CD14-positive monocyte (primary cell): ENCODE measurements around the gene TRHDE. TPM values are rescaled to one million over a fixed set of nuclear protein-coding genes. Genes with fewer than 3 reads are reported as not detected.

Source experiments
- DNase-seq, 3 donors: peaks; one replicate each; pipeline ENCODE4 v3.0.0-alpha.2; 2011 to 2022
- H2AFZ ChIP-seq: 2 replicates; pipeline ENCODE4 v1.6.0; 2012; ENCODE audit warnings: mild to moderate bottlenecking, low read depth, low read length, inconsistent platforms; ENCODE audit not compliant: insufficient read depth, poor library complexity, severe bottlenecking
- H3K27ac ChIP-seq, 2 donors: 1 replicate in 1 of 2; 2 replicates in 1 of 2; pipeline ENCODE4 v1.5.1; 2012 to 2013; ENCODE audit warnings: low read length in 2 of 2, control low read depth in 1 of 2, inconsistent platforms in 1 of 2, low read depth in 1 of 2, mild to moderate bottlenecking in 1 of 2
- H3K27me3 ChIP-seq, 2 donors: one replicate each; pipeline versions ENCODE4 v1.6.0 to v1.6.1; 2011 to 2013; ENCODE audit warnings: low read length in 2 of 2; ENCODE audit not compliant: control insufficient read depth in 2 of 2, insufficient read depth in 2 of 2
- H3K36me3 ChIP-seq, 2 donors: replicated peaks in 1 of 2; 1 replicate in 1 of 2; 2 replicates in 1 of 2; pipeline versions ENCODE4 v1.5.1 to v1.6.1; 2012 to 2013; ENCODE audit warnings: low read length in 2 of 2, control low read depth in 1 of 2, inconsistent platforms in 1 of 2, mild to moderate bottlenecking in 1 of 2; ENCODE audit not compliant: insufficient read depth in 2 of 2, control insufficient read depth in 1 of 2
- H3K4me1 ChIP-seq, 2 donors: 1 replicate in 1 of 2; 2 replicates in 1 of 2; pipeline versions ENCODE4 v1.5.1 to v1.6.1; 2012 to 2013; ENCODE audit warnings: low read length in 2 of 2, control low read depth in 1 of 2, inconsistent platforms in 1 of 2, mild to moderate bottlenecking in 1 of 2, moderate library complexity in 1 of 2; ENCODE audit not compliant: insufficient read depth in 2 of 2, control insufficient read depth in 1 of 2
- H3K4me2 ChIP-seq: replicated peaks from 2 replicates; pipeline ENCODE3; 2012; ENCODE audit warnings: low read length, moderate library complexity, mild to moderate bottlenecking; ENCODE audit not compliant: poor library complexity, severe bottlenecking; ENCODE audit errors: extremely low read depth
- H3K4me3 ChIP-seq, 3 experiments: fragments of 200-600 bp in 1 of 3; sonication (generic) in 1 of 3; replicated peaks in 1 of 3; 1 replicate in 2 of 3; 2 replicates in 1 of 3; pipeline ENCODE4 v1.5.1; 2011 to 2013; ENCODE audit warnings: low read length in 3 of 3, mild to moderate bottlenecking in 3 of 3, control low read depth in 2 of 3, low read depth in 2 of 3, inconsistent platforms in 1 of 3, moderate library complexity in 1 of 3
- H3K79me2 ChIP-seq: 2 replicates; pipeline ENCODE4 v1.6.0; 2012; ENCODE audit warnings: mild to moderate bottlenecking, control low read depth, inconsistent platforms, low read length, moderate library complexity; ENCODE audit not compliant: insufficient read depth
- H3K9ac ChIP-seq: 2 replicates; pipeline ENCODE4 v1.6.0; 2017; ENCODE audit warnings: low read length, mild to moderate bottlenecking; ENCODE audit not compliant: insufficient read depth, poor library complexity, severe bottlenecking
- H3K9me3 ChIP-seq, 2 donors: replicated peaks in 1 of 2; 1 replicate in 1 of 2; 2 replicates in 1 of 2; pipeline versions ENCODE4 v1.5.1 to v1.6.1; 2012 to 2013; ENCODE audit warnings: low read length in 2 of 2, control low read depth in 1 of 2; ENCODE audit not compliant: control insufficient read depth in 1 of 2, insufficient read depth in 1 of 2
- H4K20me1 ChIP-seq: 2 replicates; pipeline ENCODE4 v1.6.0; 2012; ENCODE audit warnings: mild to moderate bottlenecking, low read length, control low read depth, moderate library complexity; ENCODE audit not compliant: insufficient read depth
- H3K27ac Mint-ChIP-seq, 7 donors: one replicate each; pipeline ENCODE4 v1.8.0; 2020; ENCODE audit warnings: mild to moderate bottlenecking in 7 of 7, mixed read lengths in 7 of 7, moderate library complexity in 6 of 7, inconsistent platforms in 2 of 7
- H3K27me3 Mint-ChIP-seq, 3 donors: one replicate each; pipeline ENCODE4 v1.8.0; 2021 to 2022; ENCODE audit warnings: low read depth in 3 of 3, mild to moderate bottlenecking in 3 of 3, mixed read lengths in 3 of 3, moderate library complexity in 3 of 3, inconsistent platforms in 1 of 3
- H3K36me3 Mint-ChIP-seq, 2 donors: one replicate each; pipeline ENCODE4 v1.8.0; 2020; ENCODE audit warnings: mixed read lengths in 2 of 2, inconsistent platforms in 1 of 2, mild to moderate bottlenecking in 1 of 2
- H3K4me1 Mint-ChIP-seq: one replicate; pipeline ENCODE4 v1.8.0; 2020; ENCODE audit warnings: mild to moderate bottlenecking, mixed read lengths
- H3K4me3 Mint-ChIP-seq, 2 donors: one replicate each; pipeline ENCODE4 v1.8.0; 2020; ENCODE audit warnings: mild to moderate bottlenecking in 2 of 2, mixed read lengths in 2 of 2, moderate library complexity in 1 of 2
- H3K9me3 Mint-ChIP-seq, 7 donors: one replicate each; pipeline ENCODE4 v1.8.0; 2020 to 2022; ENCODE audit warnings: mixed read lengths in 7 of 7, mild to moderate bottlenecking in 6 of 7, moderate library complexity in 6 of 7, inconsistent platforms in 2 of 7
- WGBS: methylation state at CpG from one replicate; pipeline ENCODE4 v1.1.5; 2013; ENCODE audit warnings: missing lambda C conversion rate; ENCODE audit not compliant: insufficient coverage; 5-methylcytosine and 5-hydroxymethylcytosine counted together
- intact Hi-C, 2 donors: fragments of 100-400 bp; cut with micrococcal nuclease; formaldehyde crosslinking; loops; one replicate each; pipeline versions ENCODE4 v1.15.0 to v1.15.1; 2023
- polyA plus RNA-seq, 3 donors: library from polyadenylated mRNA; depleted of rRNA in 1 of 3; unstranded in 2 of 3; stranded (reverse) in 1 of 3; fragments of 300-500 nt in 2 of 3; fragments of >200 nt in 1 of 3; fragmentation: Illumina TruSeq in 2 of 3; gene quantifications; 1 replicate in 2 of 3; 2 replicates in 1 of 3; pipeline ENCODE4 v1.2.3, GENCODE V29; 2012 to 2021
- TF ChIP-seq, protein P1 (sequence below): fragments of 200-600 bp; IDR thresholded peaks from one replicate; pipeline ENCODE4 v1.8.0; 2022; ENCODE audit warnings: antibody characterized with exemption, mild to moderate bottlenecking

The TRHDE gene
- polyA plus RNA-seq, 3 donors = not detected

GRCh38 chr12:72493407-72493806 is 221.2 kb downstream of the TRHDE start:
- DNase-seq = no peak
- Histone ChIP-seq H3K4me1 (no peaks in the 10 kb centered on the region), H3K9ac (no peak overlapping the region), H2AFZ (no peak overlapping the region), H3K36me3 (no peaks in the 10 kb centered on the region), H3K27ac (no peak overlapping the region), H3K9me3 (no peaks in the 10 kb centered on the region), H3K27me3 (no peaks in the 10 kb centered on the region), H3K4me3 (no peak overlapping the region), H4K20me1 (no peaks in the 10 kb centered on the region), H3K4me2 (no peak overlapping the region), H3K79me2 (no peaks in the 10 kb centered on the region)
- Mint-ChIP-seq H3K4me1 (no peaks in the 10 kb centered on the region), H3K4me3 (no peak overlapping the region), H3K27ac (no peak overlapping the region), H3K36me3 (no peaks in the 10 kb centered on the region), H3K9me3 (peaks cover 0 to 4% (median 3%) of the 10 kb centered on the region in 7 donors), H3K27me3 (no peaks in the 10 kb centered on the region)
- TF ChIP-seq, protein P1, sequence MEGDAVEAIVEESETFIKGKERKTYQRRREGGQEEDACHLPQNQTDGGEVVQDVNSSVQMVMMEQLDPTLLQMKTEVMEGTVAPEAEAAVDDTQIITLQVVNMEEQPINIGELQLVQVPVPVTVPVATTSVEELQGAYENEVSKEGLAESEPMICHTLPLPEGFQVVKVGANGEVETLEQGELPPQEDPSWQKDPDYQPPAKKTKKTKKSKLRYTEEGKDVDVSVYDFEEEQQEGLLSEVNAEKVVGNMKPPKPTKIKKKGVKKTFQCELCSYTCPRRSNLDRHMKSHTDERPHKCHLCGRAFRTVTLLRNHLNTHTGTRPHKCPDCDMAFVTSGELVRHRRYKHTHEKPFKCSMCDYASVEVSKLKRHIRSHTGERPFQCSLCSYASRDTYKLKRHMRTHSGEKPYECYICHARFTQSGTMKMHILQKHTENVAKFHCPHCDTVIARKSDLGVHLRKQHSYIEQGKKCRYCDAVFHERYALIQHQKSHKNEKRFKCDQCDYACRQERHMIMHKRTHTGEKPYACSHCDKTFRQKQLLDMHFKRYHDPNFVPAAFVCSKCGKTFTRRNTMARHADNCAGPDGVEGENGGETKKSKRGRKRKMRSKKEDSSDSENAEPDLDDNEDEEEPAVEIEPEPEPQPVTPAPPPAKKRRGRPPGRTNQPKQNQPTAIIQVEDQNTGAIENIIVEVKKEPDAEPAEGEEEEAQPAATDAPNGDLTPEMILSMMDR = no peak
- intact Hi-C loops = no loop called here
- 50% methylated on average over 1 of the region's 1 CpG for WGBS

- WGBS = no CpG with 5 or more reads among the region's 1 CpG
- no peaks in the 10 kb centered on the region for H3K4me1 Mint-ChIP-seq
Observed at GRCh38 chr12:72498354-72498753, 226.2 kb downstream of the TRHDE start.

More at GRCh38 chr12:72498354-72498753, 226.2 kb downstream of the TRHDE start:
- DNase-seq = no peak
- Histone ChIP-seq H3K4me3 (no peak overlapping the region), H2AFZ (no peak overlapping the region), H3K36me3 (no peaks in the 10 kb centered on the region), H3K27me3 (no peaks in the 10 kb centered on the region), H3K9ac (no peak overlapping the region), H3K27ac (no peak overlapping the region), H3K9me3 (peaks cover 0 to 4% of the 10 kb centered on the region in 2 donors), H3K79me2 (no peaks in the 10 kb centered on the region), H4K20me1 (no peaks in the 10 kb centered on the region), H3K4me2 (no peak overlapping the region), H3K4me1 (no peaks in the 10 kb centered on the region)
- H3K27me3 Mint-ChIP-seq = no peaks in the 10 kb centered on the region
- H3K36me3 Mint-ChIP-seq = no peaks in the 10 kb centered on the region
- TF ChIP-seq, protein P1 = no peak
- H3K9me3 Mint-ChIP-seq = peaks cover 0 to 8% (median 3%) of the 10 kb centered on the region in 7 donors
- intact Hi-C loops = no loop called here
- no peak overlapping the region for H3K27ac Mint-ChIP-seq
- no peak overlapping the region for H3K4me3 Mint-ChIP-seq
